Thoracic aorta (tissue), 2 donors: Measurements from ENCODE around the gene FAM72C. TPM values are rescaled to one million over a fixed set of nuclear protein-coding genes. Genes with fewer than 3 reads are reported as not detected.
"Not testable (repeated sequence)": the region's sequence is repeated elsewhere in the genome, so short reads cannot be mapped to it uniquely, and the experiment has no call there.

Source experiments
- ATAC-seq: fragments of 150-250 bp; one replicate; pipeline ENCODE4 v1.8.0; 2017; ENCODE audit warnings: low read depth; ENCODE audit not compliant: insufficient number of reproducible peaks, low FRiP score
- DNase-seq: peaks from one replicate; pipeline ENCODE4 v3.0.0-alpha.2; 2020; ENCODE audit warnings: low spot score
- H3K27ac ChIP-seq, 2 donors: fragments of 200-600 bp; sonication (generic); 1 replicate in 1 of 2; 2 replicates in 1 of 2; pipeline ENCODE4 v1.5.1; 2016; ENCODE audit warnings: mild to moderate bottlenecking in 2 of 2, moderate library complexity in 2 of 2
- H3K27me3 ChIP-seq: fragments of 200-600 bp; sonication (generic); replicated peaks from 2 replicates; pipeline ENCODE4 v1.6.0; 2016; ENCODE audit warnings: mild to moderate bottlenecking; ENCODE audit not compliant: insufficient read depth
- H3K36me3 ChIP-seq: fragments of 200-600 bp; sonication (generic); one replicate; pipeline ENCODE4 v1.5.1; 2016
- H3K4me1 ChIP-seq, 2 donors: fragments of 200-600 bp; sonication (generic); 1 replicate in 1 of 2; 2 replicates in 1 of 2; pipeline versions ENCODE4 v1.5.1 to v1.6.0; 2016; ENCODE audit warnings: low read depth in 2 of 2, mild to moderate bottlenecking in 1 of 2; ENCODE audit not compliant: control insufficient read depth in 1 of 2
- H3K4me3 ChIP-seq: fragments of 200-600 bp; sonication (generic); 2 replicates; pipeline ENCODE4 v1.5.1; 2016; ENCODE audit warnings: mild to moderate bottlenecking
- H3K9me3 ChIP-seq: fragments of 200-600 bp; sonication (generic); 2 replicates; pipeline ENCODE4 v1.5.1; 2016
- total RNA-seq, 2 donors: library from RNA; depleted of rRNA; stranded (reverse); fragments of >200 nt; gene quantifications; one replicate each; pipeline versions ENCODE4 v1.1.0 to v1.2.3, GENCODE V29; 2016

FAM72C gene
- total RNA-seq, 2 donors from 2014 or later = not detected

DNA sequence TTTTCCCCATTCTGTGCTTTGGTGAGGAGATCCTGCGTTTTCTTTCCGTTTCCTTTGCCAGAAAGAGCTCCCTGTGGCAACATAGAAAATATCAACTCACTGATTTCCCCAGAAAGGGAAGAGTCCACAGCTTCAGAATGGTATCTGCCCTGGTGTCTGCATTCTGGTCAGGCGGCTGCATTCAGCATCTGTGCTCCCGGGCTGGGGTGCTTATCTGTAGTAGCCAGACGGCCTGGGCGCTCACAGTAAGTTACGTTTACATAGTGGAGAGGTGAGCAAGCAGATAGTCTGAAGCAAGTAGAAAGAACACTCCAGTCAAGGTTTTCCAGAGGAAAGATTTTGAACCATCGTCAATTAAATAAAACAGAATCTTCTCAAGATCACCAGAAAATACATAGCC lies 29.3 kb upstream of the FAM72C start:
- not testable (repeated sequence) for ATAC-seq

GRCh38 chr1:143996020-143996419 lies 24.2 kb upstream of the FAM72C start:
- H3K4me1 ChIP-seq, H3K9me3 ChIP-seq, DNase-seq, ATAC-seq, H3K27ac ChIP-seq, H3K27me3 ChIP-seq, H3K4me3 ChIP-seq, H3K36me3 ChIP-seq: not testable (repeated sequence)

More for the DNA sequence above, 29.3 kb upstream of the FAM72C start:
- H3K4me1 ChIP-seq, H3K36me3 ChIP-seq, H3K4me3 ChIP-seq, H3K27ac ChIP-seq, H3K9me3 ChIP-seq, H3K27me3 ChIP-seq, DNase-seq: not testable (repeated sequence)

DNA sequence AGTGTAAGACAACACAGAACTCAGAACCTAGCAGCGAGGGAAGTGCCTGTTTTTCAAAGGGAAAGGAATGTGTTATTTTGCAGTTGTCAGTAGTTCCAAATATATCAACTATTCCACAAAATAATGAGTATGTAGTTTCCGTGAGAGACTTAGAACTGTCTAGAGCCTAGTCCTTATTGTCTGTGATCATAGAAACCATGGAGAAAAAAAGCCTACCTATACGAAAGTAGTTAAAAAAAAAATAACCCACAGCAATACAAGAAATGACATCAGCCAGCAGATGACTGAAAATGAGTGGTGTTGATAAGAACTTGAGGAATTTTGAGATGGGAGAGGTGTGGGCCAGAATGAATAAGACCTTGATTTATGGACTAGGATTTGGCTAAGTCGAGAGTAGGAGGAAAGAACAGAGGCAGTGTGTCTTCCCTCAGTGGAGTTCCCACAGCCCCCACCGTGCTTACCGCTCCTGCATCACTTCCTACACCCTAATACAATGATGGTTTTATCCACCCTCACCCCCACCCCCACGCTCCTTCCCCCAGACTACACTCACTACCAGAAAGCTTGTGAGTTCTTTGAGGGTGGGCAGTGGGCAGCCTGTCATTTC lies 21.6 kb upstream of the FAM72C start:
- H3K36me3 ChIP-seq, H3K9me3 ChIP-seq, H3K27me3 ChIP-seq, ATAC-seq, H3K4me3 ChIP-seq, H3K27ac ChIP-seq, DNase-seq, H3K4me1 ChIP-seq: not testable (repeated sequence)

DNA sequence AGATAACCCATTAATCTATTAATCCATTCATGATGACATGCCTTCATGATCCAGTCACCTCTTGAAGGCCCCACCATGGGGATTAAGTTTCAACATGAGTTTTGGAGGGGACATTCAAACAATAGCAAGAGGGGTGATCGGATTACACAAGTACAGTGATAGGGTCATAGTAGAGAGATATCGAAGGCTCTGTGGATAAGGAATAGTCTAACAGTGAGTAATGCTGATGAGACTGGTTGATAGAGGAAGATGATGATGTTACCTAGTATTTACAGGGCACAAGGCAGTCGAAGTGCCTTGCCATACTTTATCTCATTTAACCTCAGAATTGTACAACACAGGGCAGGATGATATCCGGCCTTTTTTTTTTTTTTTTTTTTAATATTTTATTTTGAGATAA lies 18.9 kb upstream of the FAM72C start:
- not testable (repeated sequence) for H3K4me1 ChIP-seq, ATAC-seq, H3K4me3 ChIP-seq, H3K36me3 ChIP-seq, DNase-seq, H3K27ac ChIP-seq, H3K9me3 ChIP-seq, H3K27me3 ChIP-seq

DNA sequence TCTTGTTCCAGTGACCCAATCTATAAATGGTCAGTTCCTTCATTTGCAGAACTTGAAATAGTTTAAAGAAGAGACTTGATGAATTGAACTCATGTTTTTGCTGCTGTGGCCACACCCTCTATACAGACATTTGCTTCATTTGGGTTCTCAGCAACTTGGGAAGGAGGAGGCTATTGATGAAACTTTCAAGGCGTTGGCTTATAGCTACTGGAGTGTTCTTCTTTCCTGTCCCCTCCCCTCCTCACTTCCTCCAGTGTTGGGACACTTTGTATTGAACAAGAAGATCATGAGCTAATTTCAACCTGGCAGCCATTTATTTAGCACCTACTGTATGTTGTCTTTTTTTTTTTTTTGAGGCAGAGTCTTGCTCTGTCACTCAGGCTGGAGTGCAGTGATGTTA lies 17.9 kb upstream of the FAM72C start:
- not testable (repeated sequence) for H3K27ac ChIP-seq, H3K36me3 ChIP-seq, H3K27me3 ChIP-seq, H3K9me3 ChIP-seq, H3K4me3 ChIP-seq, DNase-seq, ATAC-seq, H3K4me1 ChIP-seq

- H3K4me3 ChIP-seq, H3K9me3 ChIP-seq, ATAC-seq: not testable (repeated sequence)
These were observed 17.6 kb upstream of the FAM72C start for GRCh38 chr1:143989427-143989712.

GRCh38 chr1:143988602-143989426 lies 17.0 kb upstream of the FAM72C start:
- H3K4me3 ChIP-seq, H3K27ac ChIP-seq, DNase-seq, ATAC-seq, H3K27me3 ChIP-seq, H3K36me3 ChIP-seq, H3K9me3 ChIP-seq, H3K4me1 ChIP-seq: not testable (repeated sequence)

More at GRCh38 chr1:143989427-143989712, 17.6 kb upstream of the FAM72C start:
- not testable (repeated sequence) for H3K27ac ChIP-seq, H3K36me3 ChIP-seq, DNase-seq, H3K27me3 ChIP-seq, H3K4me1 ChIP-seq

GRCh38 chr1:143987868-143988267 lies 16.1 kb upstream of the FAM72C start:
- H3K27ac ChIP-seq, DNase-seq, H3K4me1 ChIP-seq, ATAC-seq, H3K4me3 ChIP-seq, H3K9me3 ChIP-seq, H3K36me3 ChIP-seq, H3K27me3 ChIP-seq: not testable (repeated sequence)

GRCh38 chr1:143984721-143985473 lies 13.1 kb upstream of the FAM72C start:
- H3K4me1 ChIP-seq, H3K27ac ChIP-seq, H3K9me3 ChIP-seq, H3K27me3 ChIP-seq, H3K36me3 ChIP-seq, DNase-seq, ATAC-seq, H3K4me3 ChIP-seq: not testable (repeated sequence)

DNA sequence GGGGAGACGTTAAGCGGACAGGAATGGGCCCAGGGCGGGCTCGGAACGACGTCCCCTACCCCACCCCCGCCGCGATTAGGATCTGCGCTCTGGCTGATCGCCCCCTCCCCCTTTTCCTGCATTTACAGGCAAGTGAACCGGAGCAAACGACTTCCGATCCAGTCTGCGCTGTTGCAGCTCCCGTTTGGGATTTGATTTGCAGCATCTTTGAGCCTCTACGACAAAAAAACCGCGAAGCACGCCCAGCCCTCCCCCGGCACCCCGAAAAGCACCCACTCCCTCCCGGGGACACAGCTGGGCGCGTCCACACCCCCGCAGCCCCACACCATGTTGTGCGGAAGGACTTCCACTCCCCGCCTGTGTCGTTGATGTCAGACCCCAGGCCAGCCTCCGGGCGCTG lies 2.6 kb upstream of the FAM72C start:
- DNase-seq, H3K4me3 ChIP-seq, H3K4me1 ChIP-seq, H3K27ac ChIP-seq, H3K36me3 ChIP-seq, H3K9me3 ChIP-seq, ATAC-seq, H3K27me3 ChIP-seq: not testable (repeated sequence)

GRCh38 chr1:143973876-143974414 lies 2.2 kb upstream of the FAM72C start:
- H3K27me3 ChIP-seq, ATAC-seq, H3K9me3 ChIP-seq, H3K4me1 ChIP-seq, DNase-seq, H3K27ac ChIP-seq, H3K36me3 ChIP-seq: not testable (repeated sequence)
- H3K4me3 ChIP-seq = peak overlapping the region; percentile 62

DNA sequence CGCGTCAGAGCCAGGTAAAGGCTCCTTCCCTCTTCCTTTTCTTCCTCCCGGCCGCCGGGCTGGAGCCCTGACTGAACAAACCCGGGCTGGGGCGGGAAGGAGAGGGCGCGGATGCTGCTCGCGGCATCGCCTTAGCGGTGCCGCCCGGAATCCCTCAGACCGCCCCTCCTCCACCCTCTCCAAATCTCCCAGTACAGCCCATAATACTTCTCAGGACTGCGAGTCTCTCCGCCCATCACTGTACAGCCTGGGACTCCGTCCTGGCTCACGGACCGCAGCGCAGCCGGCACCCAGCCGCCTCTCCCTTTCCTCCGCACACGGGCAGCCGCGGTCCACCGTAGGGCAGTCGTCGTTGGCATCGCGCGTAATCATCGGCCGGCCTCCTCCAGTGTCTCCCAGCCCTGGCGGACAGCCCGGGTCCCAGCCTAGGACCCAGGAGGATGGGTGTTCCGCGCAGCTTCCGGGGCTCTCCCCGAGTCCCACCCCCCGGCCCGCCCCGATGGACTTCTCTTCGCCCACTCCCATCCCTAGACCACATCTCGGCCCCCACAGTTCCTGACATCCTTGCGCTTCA lies 1.1 kb upstream of the FAM72C start:
- ATAC-seq = peak; percentile 43
- DNase-seq = not testable (repeated sequence)

More for the DNA sequence above, 1.1 kb upstream of the FAM72C start:
- H3K36me3 ChIP-seq, H3K27me3 ChIP-seq, H3K9me3 ChIP-seq, H3K4me1 ChIP-seq, H3K4me3 ChIP-seq, H3K27ac ChIP-seq: not testable (repeated sequence)
